Loucy (cell line): Measurements from ENCODE around the gene MROH8.

Experiments
- H2AFZ ChIP-seq: fragments of 200-600 bp; sonication (generic); 2 replicates; pipeline ENCODE4 v1.6.0; 2016; ENCODE audit warnings: antibody characterized with exemption, mild to moderate bottlenecking, low read length, moderate library complexity
- H3F3A ChIP-seq: fragments of 200-600 bp; 2 replicates; pipeline ENCODE4 v1.6.0; 2016; ENCODE audit warnings: antibody characterized with exemption, low read depth, mild to moderate bottlenecking
- H3K27me3 ChIP-seq: fragments of 200-600 bp; sonication (generic); 2 replicates; pipeline ENCODE4 v1.6.1; 2014; ENCODE audit warnings: low read length, mild to moderate bottlenecking; ENCODE audit not compliant: insufficient read depth, poor library complexity, severe bottlenecking
- H3K36me3 ChIP-seq: fragments of 200-600 bp; sonication (generic); 2 replicates; pipeline ENCODE4 v1.6.1; 2016; ENCODE audit warnings: low read length; ENCODE audit not compliant: insufficient read depth
- H3K4me1 ChIP-seq: fragments of 200-600 bp; sonication (generic); 2 replicates; pipeline ENCODE4 v1.5.1; 2014; ENCODE audit warnings: low read length, mild to moderate bottlenecking; ENCODE audit not compliant: insufficient read depth, poor library complexity, severe bottlenecking
- H3K4me2 ChIP-seq: fragments of 200-600 bp; sonication (generic); 2 replicates; pipeline ENCODE4 v1.6.0; 2014; ENCODE audit warnings: antibody characterized with exemption, low read length, low read depth, mild to moderate bottlenecking; ENCODE audit not compliant: poor library complexity, severe bottlenecking
- H3K4me3 ChIP-seq: fragments of 200-600 bp; sonication (generic); 2 replicates; pipeline ENCODE4 v1.5.1; 2014; ENCODE audit warnings: low read length, mild to moderate bottlenecking, mixed read lengths; ENCODE audit not compliant: poor library complexity, severe bottlenecking
- H3K79me2 ChIP-seq: fragments of 200-600 bp; sonication (generic); 2 replicates; pipeline ENCODE4 v1.6.1; 2014; ENCODE audit warnings: low read length; ENCODE audit not compliant: insufficient read depth
- H3K9ac ChIP-seq: fragments of 200-600 bp; sonication (generic); 2 replicates; pipeline ENCODE4 v1.6.0; 2014; ENCODE audit warnings: mild to moderate bottlenecking, low read depth, low read length, moderate library complexity; ENCODE audit not compliant: poor library complexity, severe bottlenecking
- H3K9me2 ChIP-seq: fragments of 200-600 bp; sonication (generic); replicated peaks from 2 replicates; pipeline ENCODE4 v1.6.1; 2016; ENCODE audit warnings: low read depth, low read length, mixed read lengths
- H3K9me3 ChIP-seq: fragments of 200-600 bp; sonication (generic); 2 replicates; pipeline ENCODE4 v1.6.1; 2014; ENCODE audit warnings: mild to moderate bottlenecking, antibody characterized with exemption, low read length, low read depth; ENCODE audit not compliant: insufficient read depth
- H4K20me1 ChIP-seq: fragments of 200-600 bp; sonication (generic); 2 replicates; pipeline ENCODE4 v1.6.0; 2014; ENCODE audit warnings: antibody characterized with exemption, low read length, mild to moderate bottlenecking; ENCODE audit not compliant: insufficient read depth, poor library complexity, severe bottlenecking
- EZH2phosphoT487 ChIP-seq: fragments of 200-600 bp; IDR thresholded peaks from 2 replicates; pipeline ENCODE4 v1.6.1; 2018; ENCODE audit warnings: antibody characterized with exemption, mild to moderate bottlenecking, moderate library complexity, borderline replicate concordance
- TF ChIP-seq, protein P1 (sequence below): fragments of 200-600 bp; sonication (generic); conservative IDR thresholded peaks from 2 replicates; pipeline ENCODE4 v1.5.1; 2014; ENCODE audit warnings: mild to moderate bottlenecking, antibody characterized with exemption, low read length

The MROH8 gene

GRCh38 chr20:37225146-37225545, 45.8 kb upstream of the MROH8 start:
- no peak overlapping the region for H3K4me2 ChIP-seq
- no peaks in the 10 kb centered on the region for H3K9me3 ChIP-seq
- peaks cover 4% of the 10 kb centered on the region for H4K20me1 ChIP-seq
- peaks cover 96% of the 10 kb centered on the region for H3K36me3 ChIP-seq
- H3F3A ChIP-seq, result no peaks in the 10 kb centered on the region
- TF ChIP-seq, protein P1, sequence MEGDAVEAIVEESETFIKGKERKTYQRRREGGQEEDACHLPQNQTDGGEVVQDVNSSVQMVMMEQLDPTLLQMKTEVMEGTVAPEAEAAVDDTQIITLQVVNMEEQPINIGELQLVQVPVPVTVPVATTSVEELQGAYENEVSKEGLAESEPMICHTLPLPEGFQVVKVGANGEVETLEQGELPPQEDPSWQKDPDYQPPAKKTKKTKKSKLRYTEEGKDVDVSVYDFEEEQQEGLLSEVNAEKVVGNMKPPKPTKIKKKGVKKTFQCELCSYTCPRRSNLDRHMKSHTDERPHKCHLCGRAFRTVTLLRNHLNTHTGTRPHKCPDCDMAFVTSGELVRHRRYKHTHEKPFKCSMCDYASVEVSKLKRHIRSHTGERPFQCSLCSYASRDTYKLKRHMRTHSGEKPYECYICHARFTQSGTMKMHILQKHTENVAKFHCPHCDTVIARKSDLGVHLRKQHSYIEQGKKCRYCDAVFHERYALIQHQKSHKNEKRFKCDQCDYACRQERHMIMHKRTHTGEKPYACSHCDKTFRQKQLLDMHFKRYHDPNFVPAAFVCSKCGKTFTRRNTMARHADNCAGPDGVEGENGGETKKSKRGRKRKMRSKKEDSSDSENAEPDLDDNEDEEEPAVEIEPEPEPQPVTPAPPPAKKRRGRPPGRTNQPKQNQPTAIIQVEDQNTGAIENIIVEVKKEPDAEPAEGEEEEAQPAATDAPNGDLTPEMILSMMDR, result no peak
- no peak for TF ChIP-seq EZH2phosphoT487
- H3K9ac ChIP-seq, result no peak overlapping the region
- H3K4me1 ChIP-seq, result no peaks in the 10 kb centered on the region
- H2AFZ ChIP-seq, result no peak overlapping the region
- no peaks in the 10 kb centered on the region for H3K27me3 ChIP-seq
- H3K9me2 ChIP-seq, result no peaks in the 10 kb centered on the region
- H3K79me2 ChIP-seq, result no peaks in the 10 kb centered on the region
- no peak overlapping the region for H3K4me3 ChIP-seq

- H4K20me1 ChIP-seq, result peaks cover 4% of the 10 kb centered on the region
- no peak overlapping the region for H3K4me2 ChIP-seq
- H3K9me2 ChIP-seq, result no peaks in the 10 kb centered on the region
- no peaks in the 10 kb centered on the region for H3K27me3 ChIP-seq
- H3K9me3 ChIP-seq, result no peaks in the 10 kb centered on the region
- no peak overlapping the region for H3K4me3 ChIP-seq
- H3F3A ChIP-seq, result no peaks in the 10 kb centered on the region
- TF ChIP-seq EZH2phosphoT487, result no peak
- TF ChIP-seq, protein P1, result no peak
- H3K9ac ChIP-seq, result no peak overlapping the region
- peaks cover 95% of the 10 kb centered on the region for H3K36me3 ChIP-seq
- H3K4me1 ChIP-seq, result no peaks in the 10 kb centered on the region
- H2AFZ ChIP-seq, result no peak overlapping the region
- H3K79me2 ChIP-seq, result no peaks in the 10 kb centered on the region
Observed at GRCh38 chr20:37223053-37223452, 43.7 kb upstream of the MROH8 start.

GRCh38 chr20:37222086-37222485, 42.7 kb upstream of the MROH8 start:
- TF ChIP-seq, protein P1, result no peak
- no peaks in the 10 kb centered on the region for H3K79me2 ChIP-seq
- no peak overlapping the region for H2AFZ ChIP-seq
- H3F3A ChIP-seq, result no peaks in the 10 kb centered on the region
- no peak overlapping the region for H3K9ac ChIP-seq
- H3K4me1 ChIP-seq, result no peaks in the 10 kb centered on the region
- no peak overlapping the region for H3K4me2 ChIP-seq
- no peaks in the 10 kb centered on the region for H3K9me3 ChIP-seq
- H4K20me1 ChIP-seq, result peaks cover 4% of the 10 kb centered on the region
- no peak overlapping the region for H3K4me3 ChIP-seq
- H3K36me3 ChIP-seq, result peaks cover 93% of the 10 kb centered on the region
- no peaks in the 10 kb centered on the region for H3K27me3 ChIP-seq
- no peaks in the 10 kb centered on the region for H3K9me2 ChIP-seq
